Measurements from ENCODE around the gene HOXD10.

HOXD10 gene

GRCh38 chr2:176142281-176142680 lies 25.7 kb downstream of the HOXD10 start:
- peaks cover 0 to 58% of the 10 kb centered on the region in 2 experiments for H3K27me3 ChIP-seq (ENCODE audit: control insufficient read depth in 1 of 2, insufficient read depth in 1 of 2, low read length in 2 of 2)
- no peak overlapping the region for H4K91ac ChIP-seq (ENCODE audit: low read length)
- H2BK5ac ChIP-seq (ENCODE audit: low read depth, low read length, poor library complexity, severe bottlenecking), result no peak overlapping the region
- H2AFZ ChIP-seq (ENCODE audit: low read depth, low read length), result no peak overlapping the region
- peaks cover 13% of the 10 kb centered on the region for H3K4me1 ChIP-seq (ENCODE audit: control insufficient read depth, insufficient read depth, low read depth, low read length)
- H3K36me3 ChIP-seq (ENCODE audit: control insufficient read depth in 1 of 2, insufficient read depth in 2 of 2, low read depth in 1 of 2, low read length in 2 of 2), result no peaks in the 10 kb centered on the region
- H2BK15ac ChIP-seq (ENCODE audit: low read depth, poor library complexity, severe bottlenecking), result no peak overlapping the region
- H3K79me1 ChIP-seq (replicated peaks; ENCODE audit: low read length, poor library complexity, severe bottlenecking), result peaks cover 9% of the 10 kb centered on the region
- no peak overlapping the region for H3K18ac ChIP-seq (ENCODE audit: low read depth in 1 of 2, low read length in 2 of 2)
- no peak overlapping the region for H2BK12ac ChIP-seq (ENCODE audit: low read length in 2 of 2)
- H3K23ac ChIP-seq (ENCODE audit: low read length in 2 of 2), result no peak overlapping the region
- no peak overlapping the region for H3K9ac ChIP-seq (ENCODE audit: low read length)
- H4K8ac ChIP-seq (ENCODE audit: low read length), result no peak overlapping the region
- no peak overlapping the region for H2AK5ac ChIP-seq (ENCODE audit: low read length, severe bottlenecking)
- H3K9me3 ChIP-seq (ENCODE audit: control insufficient read depth, low read length), result no peaks in the 10 kb centered on the region
- H3K14ac ChIP-seq (ENCODE audit: low read length in 2 of 2), result no peak overlapping the region
- no peak overlapping the region for H3K4me2 ChIP-seq (ENCODE audit: low read length, poor library complexity, severe bottlenecking)
- H2BK120ac ChIP-seq (ENCODE audit: low read depth, low read length), result no peak overlapping the region
- H3K4me3 ChIP-seq (ENCODE audit: insufficient read depth in 1 of 2, low read depth in 1 of 2, low read length in 2 of 2), result no peak overlapping the region
- no peak overlapping the region for H3K27ac ChIP-seq (ENCODE audit: low read length, poor library complexity, severe bottlenecking)
- no peak overlapping the region for H3K4ac ChIP-seq (ENCODE audit: low read depth in 1 of 2, low read length in 2 of 2)
- no peak for DNase-seq
- 79% methylated on average over 2 of the region's 2 CpGs for WGBS

GRCh38 chr2:176145085-176145969 lies 28.7 kb downstream of the HOXD10 start:
- peaks cover 13% of the 10 kb centered on the region for H3K79me1 ChIP-seq (replicated peaks; ENCODE audit: low read length, poor library complexity, severe bottlenecking)
- peaks cover 3 to 7% of the 10 kb centered on the region in 2 experiments for H3K36me3 ChIP-seq (ENCODE audit: control insufficient read depth in 1 of 2, insufficient read depth in 2 of 2, low read depth in 1 of 2, low read length in 2 of 2)
- no peak overlapping the region for H2BK5ac ChIP-seq (ENCODE audit: low read depth, low read length, poor library complexity, severe bottlenecking)
- no peak overlapping the region for H2AK5ac ChIP-seq (ENCODE audit: low read length, severe bottlenecking)
- H2BK120ac ChIP-seq (ENCODE audit: low read depth, low read length), result no peak overlapping the region
- no peak overlapping the region for H2BK15ac ChIP-seq (ENCODE audit: low read depth, poor library complexity, severe bottlenecking)
- no peak overlapping the region for H3K23ac ChIP-seq (ENCODE audit: low read length in 2 of 2)
- WGBS, result 51% methylated on average over 1 of the region's 4 CpGs
- H3K27me3 ChIP-seq (ENCODE audit: control insufficient read depth in 1 of 2, insufficient read depth in 1 of 2, low read length in 2 of 2), result peaks cover 0 to 67% of the 10 kb centered on the region in 2 experiments
- H3K4me2 ChIP-seq (ENCODE audit: low read length, poor library complexity, severe bottlenecking), result no peak overlapping the region
- H3K18ac ChIP-seq (ENCODE audit: low read depth in 1 of 2, low read length in 2 of 2), result no peak overlapping the region
- no peak overlapping the region for H4K91ac ChIP-seq (ENCODE audit: low read length)
- peaks cover 7% of the 10 kb centered on the region for H3K4me1 ChIP-seq (ENCODE audit: control insufficient read depth, insufficient read depth, low read depth, low read length)
- H2BK12ac ChIP-seq (ENCODE audit: low read length in 2 of 2), result no peak overlapping the region
- H3K4me3 ChIP-seq (ENCODE audit: insufficient read depth in 1 of 2, low read depth in 1 of 2, low read length in 2 of 2), result no peak overlapping the region
- no peak overlapping the region for H3K27ac ChIP-seq (ENCODE audit: low read length, poor library complexity, severe bottlenecking)
- no peak overlapping the region for H2AFZ ChIP-seq (ENCODE audit: low read depth, low read length)
- H3K14ac ChIP-seq (ENCODE audit: low read length in 2 of 2), result no peak overlapping the region
- DNase-seq, result no peak
- no peak overlapping the region for H3K9ac ChIP-seq (ENCODE audit: low read length)
- no peak overlapping the region for H3K4ac ChIP-seq (ENCODE audit: low read depth in 1 of 2, low read length in 2 of 2)
- H4K8ac ChIP-seq (ENCODE audit: low read length), result no peak overlapping the region
- no peaks in the 10 kb centered on the region for H3K9me3 ChIP-seq (ENCODE audit: control insufficient read depth, low read length)

- no peak overlapping the region for H3K4me3 ChIP-seq (ENCODE audit: insufficient read depth in 1 of 2, low read depth in 1 of 2, low read length in 2 of 2)
- no peak overlapping the region for H3K27ac ChIP-seq (ENCODE audit: low read length, poor library complexity, severe bottlenecking)
- H3K14ac ChIP-seq (ENCODE audit: low read length in 2 of 2), result no peak overlapping the region
- no peak overlapping the region for H2AFZ ChIP-seq (ENCODE audit: low read depth, low read length)
- no peak overlapping the region for H3K18ac ChIP-seq (ENCODE audit: low read depth in 1 of 2, low read length in 2 of 2)
- no peak overlapping the region for H4K8ac ChIP-seq (ENCODE audit: low read length)
- H2BK12ac ChIP-seq (ENCODE audit: low read length in 2 of 2), result no peak overlapping the region
- H3K9me3 ChIP-seq (ENCODE audit: control insufficient read depth, low read length), result no peaks in the 10 kb centered on the region
- H3K9ac ChIP-seq (ENCODE audit: low read length), result no peak overlapping the region
- no peak overlapping the region for H2BK15ac ChIP-seq (ENCODE audit: low read depth, poor library complexity, severe bottlenecking)
- no peak overlapping the region for H2BK120ac ChIP-seq (ENCODE audit: low read depth, low read length)
- H2BK5ac ChIP-seq (ENCODE audit: low read depth, low read length, poor library complexity, severe bottlenecking), result no peak overlapping the region
- WGBS, result 49% methylated on average over 5 of the region's 6 CpGs
- peaks cover 3% of the 10 kb centered on the region for H3K4me1 ChIP-seq (ENCODE audit: control insufficient read depth, insufficient read depth, low read depth, low read length)
- H3K79me1 ChIP-seq (replicated peaks; ENCODE audit: low read length, poor library complexity, severe bottlenecking), result peaks cover 14% of the 10 kb centered on the region
- no peak overlapping the region for H3K4ac ChIP-seq (ENCODE audit: low read depth in 1 of 2, low read length in 2 of 2)
- no peak overlapping the region for H3K23ac ChIP-seq (ENCODE audit: low read length in 2 of 2)
- DNase-seq, result no peak
- no peak overlapping the region for H4K91ac ChIP-seq (ENCODE audit: low read length)
- H2AK5ac ChIP-seq (ENCODE audit: low read length, severe bottlenecking), result no peak overlapping the region
- H3K4me2 ChIP-seq (ENCODE audit: low read length, poor library complexity, severe bottlenecking), result no peak overlapping the region
- H3K36me3 ChIP-seq (ENCODE audit: control insufficient read depth in 1 of 2, insufficient read depth in 2 of 2, low read depth in 1 of 2, low read length in 2 of 2), result peaks cover 3 to 10% of the 10 kb centered on the region in 2 experiments
- peaks cover 0 to 67% of the 10 kb centered on the region in 2 experiments for H3K27me3 ChIP-seq (ENCODE audit: control insufficient read depth in 1 of 2, insufficient read depth in 1 of 2, low read length in 2 of 2)
These were observed 29.5 kb downstream of the HOXD10 start for GRCh38 chr2:176146101-176146500.

- DNase-seq, result no peak
- no peak overlapping the region for H3K27ac ChIP-seq (ENCODE audit: low read length, poor library complexity, severe bottlenecking)
- H3K4me1 ChIP-seq (ENCODE audit: control insufficient read depth, insufficient read depth, low read depth, low read length), result peaks cover 6% of the 10 kb centered on the region
- no peak overlapping the region for H2BK5ac ChIP-seq (ENCODE audit: low read depth, low read length, poor library complexity, severe bottlenecking)
- H3K4me3 ChIP-seq (ENCODE audit: insufficient read depth in 1 of 2, low read depth in 1 of 2, low read length in 2 of 2), result no peak overlapping the region
- H3K36me3 ChIP-seq (ENCODE audit: control insufficient read depth in 1 of 2, insufficient read depth in 2 of 2, low read depth in 1 of 2, low read length in 2 of 2), result peaks cover 3 to 10% of the 10 kb centered on the region in 2 experiments
- H3K23ac ChIP-seq (ENCODE audit: low read length in 2 of 2), result no peak overlapping the region
- no peak overlapping the region for H3K4ac ChIP-seq (ENCODE audit: low read depth in 1 of 2, low read length in 2 of 2)
- no peak overlapping the region for H2BK15ac ChIP-seq (ENCODE audit: low read depth, poor library complexity, severe bottlenecking)
- no peak overlapping the region for H4K8ac ChIP-seq (ENCODE audit: low read length)
- no peak overlapping the region for H4K91ac ChIP-seq (ENCODE audit: low read length)
- peaks cover 14% of the 10 kb centered on the region for H3K79me1 ChIP-seq (replicated peaks; ENCODE audit: low read length, poor library complexity, severe bottlenecking)
- no peak overlapping the region for H2BK120ac ChIP-seq (ENCODE audit: low read depth, low read length)
- peaks cover 0 to 69% of the 10 kb centered on the region in 2 experiments for H3K27me3 ChIP-seq (ENCODE audit: control insufficient read depth in 1 of 2, insufficient read depth in 1 of 2, low read length in 2 of 2)
- H2BK12ac ChIP-seq (ENCODE audit: low read length in 2 of 2), result no peak overlapping the region
- H2AFZ ChIP-seq (ENCODE audit: low read depth, low read length), result no peak overlapping the region
- H3K18ac ChIP-seq (ENCODE audit: low read depth in 1 of 2, low read length in 2 of 2), result no peak overlapping the region
- H3K4me2 ChIP-seq (ENCODE audit: low read length, poor library complexity, severe bottlenecking), result no peak overlapping the region
- H3K9ac ChIP-seq (ENCODE audit: low read length), result no peak overlapping the region
- H2AK5ac ChIP-seq (ENCODE audit: low read length, severe bottlenecking), result no peak overlapping the region
- H3K14ac ChIP-seq (ENCODE audit: low read length in 2 of 2), result no peak overlapping the region
- no peaks in the 10 kb centered on the region for H3K9me3 ChIP-seq (ENCODE audit: control insufficient read depth, low read length)
These were observed 30.1 kb downstream of the HOXD10 start for GRCh38 chr2:176146645-176147044.

Data from mesenchymal stem cell (in vitro differentiated cells and primary cell).